SK-N-DZ (cell line): Measurements from ENCODE around the gene ITGA7.

Experiments
- DNase-seq: peaks from one replicate; pipeline ENCODE4 v3.0.0-alpha.2; 2015; ENCODE audit warnings: low spot score

The ITGA7 gene

GRCh38 chr12:55736780-55737580 lies 29.3 kb upstream of the ITGA7 start:
- peak; percentile 85 for DNase-seq

- no peak for DNase-seq
These were observed 28.4 kb upstream of the ITGA7 start for GRCh38 chr12:55736076-55736475.

DNA sequence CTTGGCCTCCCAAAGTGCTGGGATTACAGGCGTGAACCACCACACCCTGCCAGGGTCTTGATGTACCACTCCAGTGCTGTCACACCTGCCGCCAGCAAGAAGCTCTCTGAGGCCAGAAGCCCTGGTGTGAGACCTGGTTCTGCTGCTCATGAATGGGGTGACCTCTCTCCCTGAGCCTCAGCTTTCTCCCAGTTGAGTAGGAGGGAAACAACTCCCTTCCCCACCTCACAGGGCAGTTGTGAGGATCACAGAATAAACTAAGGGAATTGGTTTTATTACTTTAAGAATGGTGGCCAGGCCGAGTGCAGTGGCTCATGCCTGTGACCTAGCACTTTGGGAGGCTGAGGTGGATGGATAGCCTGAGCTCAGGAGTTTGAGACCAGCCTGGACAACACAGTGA lies 26.9 kb upstream of the ITGA7 start:
- DNase-seq: no peak

- DNase-seq: no peak
These were observed 26.2 kb upstream of the ITGA7 start for GRCh38 chr12:55733858-55734257.

- DNase-seq: no peak
These were observed 25.4 kb upstream of the ITGA7 start for GRCh38 chr12:55733021-55733555.

DNA sequence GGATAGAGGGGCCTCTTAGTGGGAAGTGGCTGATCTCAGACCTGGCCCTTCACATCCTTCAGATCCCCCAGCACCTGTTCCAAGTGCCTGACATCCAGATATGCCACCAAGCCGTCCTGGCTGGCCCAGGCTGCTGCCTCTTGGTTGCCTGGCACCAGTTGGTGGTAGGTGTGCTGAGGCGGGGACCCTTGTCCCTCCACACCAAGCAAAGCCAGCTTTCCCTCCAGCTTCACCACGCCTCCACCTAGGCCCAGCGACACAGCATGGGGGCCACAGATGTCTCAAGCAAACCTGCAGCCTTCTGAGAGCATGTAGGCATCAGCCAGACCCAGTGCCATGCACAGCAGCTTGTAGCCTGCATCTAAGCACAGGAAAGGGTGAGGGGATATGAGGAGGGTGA lies 24.6 kb upstream of the ITGA7 start:
- no peak for DNase-seq

DNA sequence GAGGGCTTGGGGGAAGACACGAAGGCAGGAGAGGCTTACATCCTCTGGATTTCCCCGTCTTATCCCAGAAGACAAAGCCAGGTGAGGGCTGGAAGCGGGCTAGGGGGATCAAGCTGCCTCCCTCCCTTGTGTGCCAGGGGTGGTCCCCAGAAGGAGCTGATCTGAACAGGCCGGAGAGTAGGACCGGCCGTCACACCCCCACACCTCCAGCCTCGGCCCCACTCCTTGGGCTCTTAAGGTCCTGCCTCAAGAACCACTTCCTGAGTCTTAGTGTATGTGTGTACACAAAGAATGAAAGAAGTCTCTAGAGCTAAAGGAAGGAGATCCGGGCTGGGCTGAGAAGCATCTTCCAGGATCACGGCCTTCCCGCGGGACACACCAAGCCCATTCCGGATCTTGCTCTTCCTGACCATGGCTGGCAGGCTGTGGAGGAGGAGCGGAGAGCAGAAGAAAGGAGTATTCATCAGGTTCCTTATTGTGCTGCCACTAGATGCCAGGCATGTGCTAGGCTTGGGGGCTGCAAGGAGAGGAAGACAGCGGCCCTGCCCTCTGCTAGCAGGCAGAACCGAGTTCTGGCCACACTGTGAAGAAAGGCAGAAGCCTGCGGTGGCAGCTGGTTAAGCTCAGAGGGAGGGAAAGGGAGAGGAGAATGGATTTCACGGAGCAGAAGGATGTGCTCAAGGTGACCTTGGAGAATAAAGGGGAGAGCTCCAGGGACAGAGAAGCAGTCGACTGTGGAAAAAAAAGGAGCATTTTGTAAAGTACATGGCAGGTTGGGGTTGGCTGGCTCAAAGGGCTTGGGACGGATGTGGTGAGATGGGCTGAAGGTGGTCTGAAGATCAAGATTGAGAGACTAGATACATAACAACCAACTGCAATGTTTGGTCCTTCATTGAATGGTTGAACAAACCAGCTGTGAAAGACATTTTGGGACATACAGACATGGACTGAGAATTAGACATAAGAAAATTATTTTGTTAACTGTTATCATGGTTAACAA lies 22.4 kb upstream of the ITGA7 start:
- DNase-seq: peak; percentile 79

DNA sequence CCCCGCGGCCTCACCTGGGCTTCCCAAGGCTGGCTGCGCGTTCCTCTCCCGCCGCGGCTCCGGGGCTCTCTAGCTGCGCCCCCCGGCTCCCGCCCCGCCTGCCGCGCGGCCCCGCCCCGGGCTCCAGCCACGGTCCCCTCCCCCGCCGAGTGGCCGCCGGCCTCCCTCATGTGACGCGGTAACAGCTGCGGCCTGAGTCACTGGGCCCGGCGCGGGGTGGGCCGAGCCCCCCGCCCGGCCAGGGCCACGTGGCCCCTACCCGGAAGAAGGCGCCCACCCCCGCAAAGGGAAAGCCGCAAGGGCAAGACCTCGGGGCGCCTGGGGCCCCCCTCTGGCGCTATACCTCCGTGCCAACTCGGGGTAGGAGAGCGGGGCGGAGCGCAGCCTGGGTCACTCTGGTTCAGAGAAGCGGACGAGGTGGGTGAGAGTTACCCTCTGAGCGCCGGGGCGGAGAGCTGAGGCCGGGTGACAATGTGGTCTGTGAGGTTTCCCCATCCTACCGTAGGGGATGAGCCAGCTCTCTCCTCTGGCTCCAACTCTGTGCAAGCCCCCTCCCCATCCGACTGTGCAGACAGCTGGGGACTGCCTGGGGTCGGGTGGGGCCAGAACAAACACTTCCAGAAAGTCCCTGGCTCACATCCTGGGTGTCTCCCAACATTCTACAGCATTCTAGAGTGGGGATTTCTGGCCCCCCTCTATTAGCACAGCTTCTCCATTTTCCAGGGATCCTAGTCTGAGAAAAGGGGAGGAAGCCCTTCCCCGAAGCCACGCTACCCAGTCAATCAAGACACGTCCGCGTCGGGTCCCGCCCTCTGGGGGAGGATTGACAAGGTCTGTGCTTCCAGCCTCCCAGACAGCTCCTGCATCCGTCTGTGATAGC lies 21.5 kb upstream of the ITGA7 start, which contains the start of gene CD63:
Gene CD63, minus strand, starts transcription at position 71 of the 880 bp plus-strand sequence. CDS start 668 bp downstream, outside the sequence.
- peak; percentile 90 for DNase-seq

DNA sequence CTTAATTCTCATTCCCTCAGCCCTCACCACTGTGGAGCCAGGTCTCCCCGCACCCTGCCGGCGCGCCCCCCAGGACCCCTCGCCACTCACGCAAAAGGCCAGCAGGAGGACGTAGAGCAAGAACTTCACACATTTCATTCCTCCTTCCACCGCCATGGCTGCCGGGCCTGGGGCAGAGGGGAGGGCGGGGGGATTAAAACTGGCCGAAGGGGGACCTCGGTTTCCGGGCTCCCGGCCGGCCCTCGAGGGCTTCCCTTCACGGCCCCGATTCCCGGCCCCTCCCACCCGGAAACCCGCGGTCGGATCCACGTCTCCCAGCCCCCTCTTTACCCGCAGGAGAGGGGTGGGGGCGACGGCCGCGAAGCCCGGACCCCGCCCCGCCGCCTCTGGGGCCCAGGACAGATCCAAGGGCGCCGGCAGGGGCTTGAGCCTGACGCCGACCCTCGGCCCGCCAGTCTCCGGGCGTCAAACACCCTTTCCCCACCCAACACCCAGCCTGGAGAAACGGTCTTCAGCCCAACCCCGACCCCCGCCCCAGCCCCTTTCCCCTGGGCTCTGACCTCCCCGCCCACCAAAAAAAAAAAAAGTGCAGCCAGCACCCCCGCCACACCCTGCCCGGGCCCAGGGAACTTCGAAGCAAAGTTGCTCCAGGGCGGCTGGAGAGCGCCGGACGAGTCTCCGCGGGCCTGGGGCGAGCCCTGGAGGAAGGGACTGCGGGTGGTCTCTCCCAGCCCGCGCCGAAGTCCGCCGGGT lies 20.7 kb upstream of the ITGA7 start:
- peak; percentile 52 for DNase-seq

DNA sequence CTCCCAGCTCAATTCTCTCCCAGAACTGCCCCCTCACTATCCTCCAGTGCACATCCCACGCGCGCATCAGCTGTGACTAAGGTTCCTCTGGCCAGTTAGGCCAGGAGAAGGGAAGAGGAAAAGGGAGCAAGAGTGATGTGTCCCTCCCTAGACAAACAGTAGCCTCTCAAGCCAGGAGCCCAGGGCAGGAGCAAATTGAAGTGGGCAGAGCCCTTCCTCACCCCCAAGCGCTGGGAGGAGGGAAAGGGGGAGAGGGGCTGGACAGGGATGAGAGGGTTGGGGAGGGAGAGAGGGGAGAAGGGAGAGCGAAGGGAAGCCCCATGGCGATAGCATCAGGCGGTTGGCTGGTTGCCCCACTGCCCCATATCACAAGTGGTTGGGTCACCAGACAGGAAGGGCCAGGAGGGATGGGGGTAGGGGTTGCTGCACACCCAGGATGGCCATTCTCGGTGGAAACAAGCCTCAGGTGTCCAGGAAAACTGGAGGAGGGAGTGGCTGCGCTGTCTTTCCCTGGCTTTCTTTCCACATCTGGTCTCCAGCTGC lies 20.0 kb upstream of the ITGA7 start:
- no peak for DNase-seq

DNA sequence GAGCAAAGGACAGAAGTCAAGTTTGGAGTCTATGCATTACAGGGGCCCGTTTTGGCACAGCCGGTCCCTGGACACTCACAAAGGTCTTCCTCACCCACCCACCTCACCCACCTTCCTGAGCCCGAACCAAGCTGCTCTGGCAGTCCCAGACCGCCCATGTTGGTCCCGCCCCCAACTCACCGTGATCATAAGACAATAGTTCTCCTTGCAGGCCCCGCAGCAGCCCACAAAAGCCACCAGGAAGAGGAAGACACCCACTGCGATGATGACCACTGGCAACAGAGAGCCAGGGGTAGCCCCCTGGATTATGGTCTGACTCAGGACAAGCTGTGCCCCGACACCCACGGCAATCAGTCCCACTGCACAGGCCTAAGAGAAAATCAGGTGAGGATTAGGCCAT lies 19.3 kb upstream of the ITGA7 start:
- DNase-seq: no peak

DNA sequence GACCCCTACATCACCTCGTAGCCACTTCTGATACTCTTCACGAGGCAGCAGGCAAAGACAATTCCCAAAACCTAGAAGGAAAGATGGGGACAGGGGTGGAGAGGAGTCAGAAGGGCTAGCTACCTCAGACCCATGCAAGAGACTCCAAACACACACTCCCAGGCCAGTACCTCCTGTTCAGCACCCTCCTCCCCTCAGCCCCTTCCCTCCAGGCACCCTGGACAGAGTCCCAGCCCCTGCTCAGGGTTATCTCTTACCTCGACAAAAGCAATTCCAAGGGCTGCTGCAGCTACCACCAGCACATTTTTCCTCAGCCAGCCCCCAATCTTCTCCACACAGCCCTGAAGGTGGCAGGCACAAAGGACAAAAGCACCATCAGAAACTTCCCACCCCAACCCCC lies 17.9 kb upstream of the ITGA7 start:
- DNase-seq: no peak

GRCh38 chr12:55724940-55725309 lies 17.2 kb upstream of the ITGA7 start:
- no peak for DNase-seq

- peak; percentile 55 for DNase-seq
These were observed 16.7 kb upstream of the ITGA7 start for GRCh38 chr12:55724226-55724939.

- DNase-seq: no peak
These were observed 16.0 kb upstream of the ITGA7 start for GRCh38 chr12:55723516-55724225.

DNA sequence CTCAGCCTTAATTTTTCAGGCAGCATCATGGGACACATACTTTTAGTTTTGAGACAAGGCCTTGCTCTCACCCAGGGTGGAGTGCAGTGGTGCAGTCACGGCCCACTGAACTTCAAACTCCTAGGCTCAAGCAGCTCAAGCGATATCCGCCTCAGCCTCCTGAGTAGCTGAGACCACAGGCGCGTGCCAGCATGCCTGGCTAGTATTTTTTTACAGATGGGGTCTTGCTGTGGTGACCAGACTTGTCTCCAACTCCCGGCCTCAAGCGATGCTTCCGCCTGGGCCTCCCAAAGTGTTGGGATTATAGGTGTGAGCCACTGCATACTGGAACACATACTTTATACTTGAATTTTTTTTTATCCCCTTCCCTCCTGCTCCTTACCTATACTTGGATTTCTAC lies 15.2 kb upstream of the ITGA7 start:
- DNase-seq: no peak

GRCh38 chr12:55721601-55722213 lies 14.0 kb upstream of the ITGA7 start:
- DNase-seq: no peak

- DNase-seq: no peak
These were observed 13.3 kb upstream of the ITGA7 start for GRCh38 chr12:55720894-55721444.
